ENCODE data around the gene NDST3.

DNA sequence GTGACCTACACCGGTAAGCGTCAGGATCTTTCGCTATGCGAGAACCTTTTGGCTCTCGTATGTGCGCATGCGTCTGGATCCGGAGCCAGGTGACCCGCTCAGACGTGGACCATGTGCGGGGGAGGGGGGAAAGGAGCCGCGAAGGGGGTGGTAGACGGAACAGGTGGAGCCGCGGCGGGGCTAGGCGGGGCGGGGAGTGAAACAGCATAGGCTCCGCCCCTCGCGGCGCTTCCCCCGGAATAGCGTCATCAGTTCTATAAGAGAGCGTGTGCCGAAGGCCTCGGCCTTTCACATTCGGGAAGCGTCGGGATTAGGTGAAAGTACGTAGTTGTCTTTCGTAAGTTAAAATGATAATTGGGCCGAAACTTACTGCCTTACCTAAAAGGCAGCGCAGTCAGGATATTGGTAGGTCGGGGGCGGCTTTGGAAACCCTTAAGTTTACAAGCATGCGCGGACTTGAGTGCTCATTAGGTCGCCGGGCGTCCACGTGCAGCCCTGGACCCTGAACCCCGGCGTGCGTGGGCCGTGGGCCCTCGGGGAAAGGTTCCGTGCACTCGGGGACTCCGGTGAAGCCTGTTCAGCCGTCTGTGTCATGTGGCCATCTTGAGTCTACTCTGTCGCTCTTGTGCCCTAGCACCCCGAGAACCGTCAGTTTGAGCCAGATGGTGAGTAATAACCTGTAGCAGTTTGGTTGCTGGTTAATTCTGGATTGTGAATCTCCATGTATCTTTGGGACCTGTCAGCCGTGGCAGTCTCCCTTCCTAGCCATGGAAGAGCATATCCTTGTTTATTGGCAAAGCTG lies 244.4 kb downstream of the NDST3 start:
- TF ChIP-seq, protein P1, sequence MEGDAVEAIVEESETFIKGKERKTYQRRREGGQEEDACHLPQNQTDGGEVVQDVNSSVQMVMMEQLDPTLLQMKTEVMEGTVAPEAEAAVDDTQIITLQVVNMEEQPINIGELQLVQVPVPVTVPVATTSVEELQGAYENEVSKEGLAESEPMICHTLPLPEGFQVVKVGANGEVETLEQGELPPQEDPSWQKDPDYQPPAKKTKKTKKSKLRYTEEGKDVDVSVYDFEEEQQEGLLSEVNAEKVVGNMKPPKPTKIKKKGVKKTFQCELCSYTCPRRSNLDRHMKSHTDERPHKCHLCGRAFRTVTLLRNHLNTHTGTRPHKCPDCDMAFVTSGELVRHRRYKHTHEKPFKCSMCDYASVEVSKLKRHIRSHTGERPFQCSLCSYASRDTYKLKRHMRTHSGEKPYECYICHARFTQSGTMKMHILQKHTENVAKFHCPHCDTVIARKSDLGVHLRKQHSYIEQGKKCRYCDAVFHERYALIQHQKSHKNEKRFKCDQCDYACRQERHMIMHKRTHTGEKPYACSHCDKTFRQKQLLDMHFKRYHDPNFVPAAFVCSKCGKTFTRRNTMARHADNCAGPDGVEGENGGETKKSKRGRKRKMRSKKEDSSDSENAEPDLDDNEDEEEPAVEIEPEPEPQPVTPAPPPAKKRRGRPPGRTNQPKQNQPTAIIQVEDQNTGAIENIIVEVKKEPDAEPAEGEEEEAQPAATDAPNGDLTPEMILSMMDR (IDR thresholded peaks at IDR 0.05), result no peak
- TF ChIP-seq POLR2A (IDR thresholded peaks at IDR 0.05) (peak; percentile 66), POLR2AphosphoS5 (IDR thresholded peaks at IDR 0.05) (peak; percentile 93 to 97 (median 95))

Data from breast epithelium (tissue), 3 donors.